CD4-positive, alpha-beta T cell treated with Interleukin-10 for 1 hour (primary cell): Measurements from ENCODE around the gene SH3TC1.

Experiments
- DNase-seq: peaks from one replicate; pipeline ENCODE4 v3.0.0-alpha.2; 2020

The SH3TC1 gene

GRCh38 chr4:8247047-8247930, 48.2 kb downstream of the SH3TC1 start:
- no peak for DNase-seq

DNA sequence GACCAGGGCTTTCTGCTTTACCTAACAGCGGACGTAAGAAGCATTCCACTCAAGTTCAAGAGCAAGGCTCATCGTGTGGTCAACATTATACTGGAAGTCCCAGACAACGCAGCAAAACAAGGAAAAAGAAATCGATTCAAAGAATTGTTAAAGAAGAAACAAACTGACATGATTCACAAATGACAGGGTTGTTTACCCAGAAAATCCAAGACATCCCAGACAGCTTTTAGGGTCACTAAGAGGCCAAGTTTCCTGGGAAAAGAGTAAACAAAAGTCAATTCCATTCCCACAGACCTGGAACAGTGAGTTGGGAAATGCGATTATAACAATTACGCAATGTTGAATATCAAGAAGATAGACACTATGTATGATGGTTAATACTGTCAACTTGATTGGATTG, 49.0 kb downstream of the SH3TC1 start:
- DNase-seq = no peak

- no peak for DNase-seq
Observed at GRCh38 chr4:8250227-8250626, 51.1 kb downstream of the SH3TC1 start.

GRCh38 chr4:8250637-8251036, 51.5 kb downstream of the SH3TC1 start:
- no peak for DNase-seq

GRCh38 chr4:8251110-8251883, 52.2 kb downstream of the SH3TC1 start:
- DNase-seq = no peak

- no peak for DNase-seq
Observed at GRCh38 chr4:8252301-8253173, 53.4 kb downstream of the SH3TC1 start.

GRCh38 chr4:8254076-8254475, 55.0 kb downstream of the SH3TC1 start:
- no peak for DNase-seq

DNA sequence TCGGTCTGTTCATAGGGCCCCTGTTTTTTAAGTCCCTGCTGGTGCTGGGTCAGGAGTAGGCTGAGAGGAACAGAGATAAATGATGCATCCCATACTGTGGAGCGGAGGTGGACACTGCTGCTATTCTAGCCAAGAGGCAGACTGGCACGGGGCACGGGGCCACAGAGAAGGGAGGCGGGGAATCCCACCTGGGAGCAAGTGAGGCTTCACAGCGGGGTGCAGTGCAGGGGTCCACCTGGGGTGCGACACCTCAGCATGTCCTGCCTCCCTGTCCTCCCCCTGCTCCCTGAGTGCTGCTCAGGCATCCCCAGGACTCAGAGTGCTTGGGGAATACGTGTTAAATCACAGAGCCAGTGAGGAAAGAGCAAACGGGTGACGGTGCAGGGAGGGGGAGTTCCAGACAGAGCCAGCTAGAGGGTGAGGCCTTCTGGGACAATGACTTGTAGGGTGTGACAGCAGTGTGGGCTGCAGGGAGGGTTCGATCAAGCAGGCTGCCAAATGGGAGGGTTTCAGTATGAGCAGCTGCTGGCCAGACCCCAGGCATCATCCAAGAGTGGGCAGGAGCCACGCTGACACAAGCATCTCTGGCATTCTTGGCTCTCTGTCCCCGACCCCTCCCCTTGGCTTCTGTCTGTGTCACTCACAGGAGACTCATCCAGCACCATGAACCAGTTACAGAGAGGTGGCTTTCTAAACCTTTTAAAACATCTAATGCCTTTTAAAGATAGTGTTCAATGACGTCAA, 56.8 kb downstream of the SH3TC1 start:
- no peak for DNase-seq

DNA sequence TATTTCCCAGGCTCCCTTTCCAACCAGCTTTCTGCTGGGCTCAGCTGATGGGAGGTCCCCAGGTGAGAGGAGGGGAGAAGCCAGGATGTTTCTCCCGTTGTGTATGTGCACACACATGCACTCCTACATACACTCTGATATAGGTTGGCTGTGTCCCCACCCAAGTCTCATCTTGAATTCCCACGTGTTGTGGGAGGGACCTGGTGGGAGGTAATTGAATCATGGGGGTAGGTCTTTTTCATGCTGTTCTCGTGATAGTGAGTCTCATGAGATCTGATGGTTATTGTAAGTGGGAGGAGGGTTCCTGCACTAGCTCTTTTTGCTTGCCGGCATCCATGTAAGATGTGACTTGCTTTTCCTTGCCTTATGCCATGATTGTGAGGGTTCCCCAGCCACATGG, 58.8 kb downstream of the SH3TC1 start:
- DNase-seq = no peak

DNA sequence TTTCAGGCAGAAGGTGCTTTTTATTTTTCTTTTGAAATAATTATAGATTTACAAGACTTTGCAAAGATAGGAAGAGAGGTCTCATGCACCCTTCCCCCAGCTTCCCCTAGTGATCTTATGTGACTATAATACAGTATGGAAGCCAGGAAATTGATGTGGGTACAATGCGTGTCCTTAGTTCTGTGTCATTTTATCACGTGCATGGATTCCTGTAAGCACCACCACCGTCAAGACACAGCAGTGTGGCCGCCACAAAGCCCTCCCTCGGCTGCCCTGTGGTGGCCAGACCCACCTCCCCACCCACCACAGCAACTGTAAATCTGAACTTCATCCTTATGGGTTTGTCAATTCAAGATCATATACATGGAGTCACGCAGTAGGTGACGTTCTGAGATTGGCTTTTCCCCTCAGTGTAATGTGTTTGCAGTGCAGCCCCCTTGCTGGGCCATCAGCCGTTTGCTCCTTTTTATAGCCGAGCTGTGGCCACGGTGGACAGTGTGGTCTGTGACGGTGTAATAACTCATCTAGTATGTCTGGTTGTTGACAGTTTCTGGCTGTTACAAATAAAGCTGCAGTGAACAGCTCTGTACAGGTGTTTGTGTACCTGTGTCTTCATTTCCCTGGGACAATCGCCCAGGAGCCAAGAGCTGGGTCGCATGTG, 59.6 kb downstream of the SH3TC1 start:
- no peak for DNase-seq

DNA sequence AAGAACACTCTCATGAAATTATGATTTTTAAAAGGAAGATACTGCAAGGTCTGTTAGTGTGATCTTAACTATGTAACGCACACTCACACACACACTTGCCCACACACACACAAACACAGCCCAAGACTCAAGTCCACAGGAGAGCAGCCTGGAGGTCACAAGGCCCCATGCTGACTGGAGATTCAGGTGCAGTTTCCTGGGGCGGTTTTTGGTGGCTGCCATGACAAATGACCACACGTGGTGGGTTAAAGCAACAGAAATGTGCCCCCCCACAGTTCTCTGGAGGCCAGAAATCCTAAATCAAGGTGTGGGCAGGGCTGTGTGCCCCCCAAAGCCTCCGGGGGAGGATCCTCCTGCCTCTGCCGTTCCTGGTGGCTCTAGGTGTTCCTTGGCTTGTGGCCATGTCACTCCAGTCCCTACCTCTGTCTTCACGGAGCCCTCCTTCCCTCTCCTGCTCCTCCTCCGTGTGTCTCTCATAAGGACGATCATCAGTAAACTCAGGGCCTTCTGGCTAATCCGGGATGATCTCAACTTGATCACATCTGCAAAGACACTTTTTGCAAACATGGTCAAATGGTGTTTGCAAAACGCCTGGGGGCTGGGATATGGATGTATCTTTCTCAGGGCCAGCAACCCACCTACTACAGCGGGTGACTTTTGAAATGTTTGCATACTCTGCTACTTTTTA, 60.8 kb downstream of the SH3TC1 start:
- no peak for DNase-seq

DNA sequence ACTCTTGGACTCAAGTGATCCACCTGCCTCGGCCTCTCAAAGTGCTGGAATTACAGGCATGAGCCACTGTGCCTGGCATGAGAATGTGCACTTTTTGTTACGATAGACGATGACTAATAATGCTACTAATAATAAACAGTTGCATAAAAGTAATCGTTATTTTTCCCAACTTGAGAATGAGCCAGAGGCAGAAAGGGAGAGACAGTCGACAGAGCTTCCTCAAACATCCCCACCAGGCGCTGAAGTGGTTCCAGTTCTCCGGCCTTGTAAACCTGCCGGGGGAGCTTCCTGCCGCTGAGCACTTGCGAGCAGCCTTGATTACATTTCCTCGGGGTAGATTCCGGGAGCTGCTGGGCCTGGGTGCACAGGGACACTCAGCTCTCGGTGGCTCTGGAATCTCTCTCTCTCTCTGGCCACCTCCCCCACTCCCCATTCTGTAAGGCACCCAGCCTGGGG, 61.6 kb downstream of the SH3TC1 start:
- DNase-seq = no peak

GRCh38 chr4:8261851-8262535, 62.9 kb downstream of the SH3TC1 start:
- no peak for DNase-seq

- DNase-seq = no peak
Observed at GRCh38 chr4:8262637-8263322, 63.7 kb downstream of the SH3TC1 start.

DNA sequence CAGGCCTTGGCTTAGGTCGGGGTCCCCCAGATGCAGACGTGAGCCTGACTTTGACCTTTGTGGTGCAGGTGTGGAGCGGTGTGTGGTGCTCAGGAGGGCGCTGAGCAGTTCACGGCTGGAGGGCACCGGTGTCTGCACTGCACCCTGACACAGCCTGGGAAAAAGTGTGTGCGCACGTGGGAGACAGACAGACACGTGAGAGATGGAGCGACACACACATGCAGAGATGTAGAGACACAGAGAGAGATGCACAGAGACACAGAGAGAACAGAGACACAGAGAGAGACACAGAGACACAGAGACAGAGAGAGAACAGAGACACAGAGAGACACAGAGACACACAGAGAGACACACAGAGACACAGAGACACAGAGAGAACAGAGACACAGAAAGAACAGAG, 64.3 kb downstream of the SH3TC1 start:
- DNase-seq = no peak

- DNase-seq = no peak
Observed at GRCh38 chr4:8264106-8264505, 65.0 kb downstream of the SH3TC1 start.

DNA sequence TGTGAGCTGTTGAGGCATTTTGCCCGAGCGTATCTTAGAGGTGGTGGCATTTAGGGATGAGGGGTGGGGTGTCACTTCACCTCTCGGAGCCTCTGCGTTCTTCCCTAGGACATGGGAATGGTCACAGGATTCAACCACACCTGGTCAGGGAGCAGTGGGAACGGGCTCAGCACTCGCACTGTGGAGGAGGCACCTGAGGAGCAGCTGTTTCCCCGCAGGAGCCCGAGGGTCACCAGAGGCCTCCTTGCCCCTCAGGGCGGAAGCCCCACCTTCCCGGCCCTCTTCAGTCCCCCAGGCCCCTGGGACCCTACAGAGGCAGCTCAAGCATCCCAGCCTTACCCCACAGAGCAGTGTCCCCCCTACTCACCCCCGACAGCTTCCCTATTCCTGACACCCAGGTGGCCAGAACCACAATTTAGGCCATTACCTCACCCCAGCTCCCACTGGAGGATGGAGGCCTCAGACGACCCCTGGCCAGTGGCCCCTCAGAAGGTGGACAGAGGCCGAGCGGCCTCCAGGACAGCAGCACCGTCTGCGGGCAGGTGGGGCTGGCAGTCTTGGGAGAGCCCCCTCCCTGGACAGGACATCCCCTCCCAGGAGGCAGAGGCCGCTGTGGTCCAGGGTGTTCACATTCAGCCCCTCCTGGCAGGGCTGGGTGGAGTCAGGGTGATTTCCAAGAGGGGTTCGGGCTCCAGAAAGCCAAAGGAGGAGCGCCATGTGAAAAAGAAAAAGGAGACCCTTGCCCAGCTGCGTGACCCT, 66.3 kb downstream of the SH3TC1 start:
- no peak for DNase-seq

GRCh38 chr4:8266088-8266487, 67.0 kb downstream of the SH3TC1 start:
- no peak for DNase-seq

GRCh38 chr4:8266508-8266907, 67.4 kb downstream of the SH3TC1 start:
- DNase-seq = no peak
